GM18508 (cell line): ENCODE results near the gene CNPY1.
"Not testable (repeated sequence)": the region's sequence is repeated elsewhere in the genome, so short reads cannot be mapped to it uniquely, and the experiment has no call there.

Experiments
- ATAC-seq: cut with Tn5 transposase; IDR thresholded peaks from one replicate; pipeline ENCODE4 v1.9.1; 2021; ENCODE audit warnings: moderate number of reproducible peaks; ENCODE audit not compliant: insufficient read depth, unreplicated experiment

The CNPY1 gene

DNA sequence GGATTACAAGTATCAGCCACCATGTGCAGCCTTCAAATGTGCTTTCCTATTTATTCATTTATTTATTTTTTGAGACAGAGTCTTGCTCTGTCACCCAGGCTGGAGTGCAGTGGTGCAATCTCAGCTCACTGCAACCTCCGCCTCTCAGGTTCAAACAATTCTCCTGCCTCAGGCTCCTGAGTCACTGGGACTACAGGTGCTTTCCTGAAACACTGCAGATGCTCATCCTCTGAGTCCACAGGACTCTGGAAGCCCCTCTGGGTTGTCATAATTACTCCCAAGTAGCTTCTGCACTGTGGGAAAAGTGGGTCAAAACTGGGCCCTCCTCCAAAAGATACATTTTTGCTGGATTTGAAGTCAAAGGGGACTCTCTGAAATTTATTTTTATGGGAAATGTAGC, at the start of gene CNPY1:
CNPY1 (minus strand) TSS at position 111 of the 400 bp plus-strand sequence. CDS start 630 bp downstream, outside the sequence.
- ATAC-seq, result not testable (repeated sequence)

DNA sequence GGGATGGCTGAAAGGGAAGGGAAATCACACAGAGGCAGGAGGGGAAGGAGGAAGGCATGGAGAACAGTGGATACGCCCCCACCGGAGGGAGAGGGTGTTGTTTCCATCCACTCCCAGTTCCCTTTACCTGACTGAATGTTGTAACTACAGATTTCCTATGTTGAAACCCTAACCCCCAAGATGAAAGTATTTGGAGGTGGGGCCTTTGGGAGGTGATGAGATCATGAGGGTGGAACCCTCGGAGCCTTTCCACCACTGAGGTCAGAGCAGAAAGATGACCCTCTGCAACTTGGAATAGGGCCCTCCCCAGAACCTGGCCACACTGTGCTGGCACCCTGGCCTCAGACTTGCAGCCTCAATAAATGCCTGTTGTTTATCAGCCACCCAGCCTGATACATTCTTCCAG, 48.6 kb upstream of the CNPY1 start:
- ATAC-seq, result no peak

DNA sequence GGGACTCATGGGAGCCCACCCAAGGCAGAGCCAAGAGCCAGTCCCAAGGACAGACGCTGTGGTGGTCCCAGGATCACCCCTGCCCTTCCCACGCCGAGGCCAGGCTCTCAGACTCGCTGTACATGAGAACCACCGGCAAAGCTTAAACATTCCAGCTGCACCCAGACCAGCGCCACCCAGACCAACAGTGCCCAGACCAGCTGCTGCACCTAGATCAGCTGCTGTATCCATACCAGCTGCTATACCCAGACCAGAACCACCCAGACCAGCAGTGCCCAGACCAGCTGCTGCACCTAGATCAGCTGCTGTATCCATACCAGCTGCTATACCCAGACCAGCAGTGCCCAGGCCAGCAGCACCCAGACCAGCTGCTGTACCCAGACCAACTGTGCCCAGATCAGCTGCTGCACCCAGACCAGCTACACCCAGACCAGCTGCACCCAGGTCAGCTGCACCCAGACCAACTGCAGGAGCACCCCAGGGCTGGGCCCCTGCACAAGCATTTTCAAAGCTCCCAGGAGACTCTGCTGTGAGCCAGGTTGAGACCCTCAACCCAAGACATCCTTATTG, 47.9 kb upstream of the CNPY1 start:
- ATAC-seq, result no peak

DNA sequence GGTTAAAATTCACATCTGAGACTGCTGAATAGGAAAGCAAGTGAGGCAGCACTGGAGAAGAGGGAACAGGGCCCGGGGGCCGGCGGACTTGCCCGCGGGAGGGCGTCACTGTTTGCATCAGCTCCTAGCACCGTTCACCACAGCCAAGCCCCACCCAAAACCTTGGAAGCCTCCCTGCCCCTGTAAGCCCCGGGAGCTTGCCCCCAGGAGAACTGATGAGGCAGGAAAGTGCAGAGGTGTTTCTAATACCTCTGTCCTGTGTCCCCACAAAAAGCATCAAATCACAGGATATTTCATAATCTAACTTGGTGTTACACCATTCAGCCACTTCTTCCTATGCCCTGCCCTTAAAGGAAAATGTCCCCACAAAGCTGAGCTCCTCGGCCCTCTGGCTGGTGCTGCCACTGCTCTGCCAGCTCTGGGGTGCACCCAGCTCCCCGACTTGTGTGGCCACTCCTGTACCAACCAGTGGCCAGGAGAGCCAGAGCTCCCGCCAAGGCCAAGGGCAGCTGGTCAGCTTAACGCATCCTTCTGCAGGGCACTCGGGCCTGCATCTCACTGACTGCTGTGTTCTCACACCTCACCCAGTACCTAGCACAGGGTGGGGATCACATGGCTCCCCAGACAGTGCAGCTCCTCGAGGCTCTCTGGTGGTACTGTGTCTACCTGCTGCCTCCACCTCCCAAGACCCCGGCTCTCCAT, 47.3 kb upstream of the CNPY1 start:
- no peak for ATAC-seq

DNA sequence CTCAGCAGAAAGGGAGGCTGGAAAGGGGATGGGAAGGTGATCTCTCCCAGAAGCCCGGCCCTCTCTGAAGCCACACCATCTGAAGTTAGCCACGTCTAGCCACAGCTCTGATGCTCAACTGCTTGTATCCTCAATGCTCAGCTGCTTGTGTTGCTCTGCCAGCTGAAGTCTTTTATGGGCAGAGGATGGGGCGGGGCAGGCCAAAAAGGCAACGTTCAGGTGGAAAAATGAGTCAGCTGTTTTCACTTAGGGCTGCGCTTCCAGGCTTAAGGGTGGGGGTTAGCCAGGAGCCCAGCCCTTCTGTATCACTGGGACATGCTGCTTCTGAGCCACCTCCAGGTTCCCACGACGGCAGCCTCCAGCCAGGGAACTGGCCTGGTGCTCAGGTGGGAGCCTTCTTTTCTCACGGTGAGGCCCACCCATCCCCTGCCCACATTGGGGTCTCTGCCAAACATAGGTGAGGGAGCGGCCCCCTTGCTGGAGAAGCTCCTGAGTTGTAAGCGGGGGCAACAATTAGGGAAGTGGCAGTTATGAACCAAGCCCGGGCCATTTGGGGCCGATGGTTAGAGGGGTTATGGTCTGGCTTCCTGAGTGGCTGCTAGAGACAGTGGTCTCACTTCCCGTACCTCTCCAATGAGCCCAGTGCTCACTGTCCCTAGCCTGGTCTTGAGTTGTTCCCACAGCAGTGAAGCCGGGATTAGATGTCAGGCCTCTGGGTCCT, 44.9 kb upstream of the CNPY1 start:
- ATAC-seq, result no peak

DNA sequence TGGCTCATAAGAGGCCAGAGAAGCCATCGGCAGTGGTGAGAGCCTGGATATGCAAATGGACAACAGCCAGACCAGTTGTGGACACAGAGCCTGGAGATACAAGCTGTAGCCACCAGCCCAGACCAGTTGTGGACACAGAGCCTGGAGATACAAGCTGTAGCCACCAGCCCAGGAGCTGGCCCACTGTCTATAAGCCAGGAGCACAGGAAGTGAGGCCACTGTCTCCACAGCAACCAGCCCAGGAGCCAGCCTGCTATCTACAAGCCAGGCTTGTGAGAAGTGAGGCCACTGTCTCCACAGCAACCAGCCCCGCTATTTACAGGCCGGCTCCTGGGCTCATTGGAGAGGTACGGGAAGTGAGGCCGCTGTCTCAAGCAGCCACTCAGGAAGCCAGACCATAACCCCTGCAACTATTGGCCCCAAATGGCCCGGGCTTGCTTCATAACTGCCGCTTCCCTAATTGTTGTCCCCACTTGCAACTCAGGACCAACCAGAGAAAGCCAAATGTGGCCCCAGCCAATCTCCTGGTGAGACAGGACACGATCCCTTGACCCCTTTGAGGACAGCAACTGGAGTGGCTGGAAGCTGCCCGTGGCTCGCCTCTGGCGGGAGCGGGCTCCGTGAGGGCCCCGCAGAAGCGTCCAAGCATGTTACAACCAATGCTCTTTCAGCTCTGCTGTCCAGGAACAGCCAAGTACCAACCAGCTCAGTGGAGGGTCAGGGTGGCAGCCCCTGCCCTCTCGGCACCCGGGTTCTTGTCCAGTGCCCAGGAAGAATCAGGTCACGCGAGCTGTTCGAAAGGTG, 44.1 kb upstream of the CNPY1 start:
- ATAC-seq, result no peak

DNA sequence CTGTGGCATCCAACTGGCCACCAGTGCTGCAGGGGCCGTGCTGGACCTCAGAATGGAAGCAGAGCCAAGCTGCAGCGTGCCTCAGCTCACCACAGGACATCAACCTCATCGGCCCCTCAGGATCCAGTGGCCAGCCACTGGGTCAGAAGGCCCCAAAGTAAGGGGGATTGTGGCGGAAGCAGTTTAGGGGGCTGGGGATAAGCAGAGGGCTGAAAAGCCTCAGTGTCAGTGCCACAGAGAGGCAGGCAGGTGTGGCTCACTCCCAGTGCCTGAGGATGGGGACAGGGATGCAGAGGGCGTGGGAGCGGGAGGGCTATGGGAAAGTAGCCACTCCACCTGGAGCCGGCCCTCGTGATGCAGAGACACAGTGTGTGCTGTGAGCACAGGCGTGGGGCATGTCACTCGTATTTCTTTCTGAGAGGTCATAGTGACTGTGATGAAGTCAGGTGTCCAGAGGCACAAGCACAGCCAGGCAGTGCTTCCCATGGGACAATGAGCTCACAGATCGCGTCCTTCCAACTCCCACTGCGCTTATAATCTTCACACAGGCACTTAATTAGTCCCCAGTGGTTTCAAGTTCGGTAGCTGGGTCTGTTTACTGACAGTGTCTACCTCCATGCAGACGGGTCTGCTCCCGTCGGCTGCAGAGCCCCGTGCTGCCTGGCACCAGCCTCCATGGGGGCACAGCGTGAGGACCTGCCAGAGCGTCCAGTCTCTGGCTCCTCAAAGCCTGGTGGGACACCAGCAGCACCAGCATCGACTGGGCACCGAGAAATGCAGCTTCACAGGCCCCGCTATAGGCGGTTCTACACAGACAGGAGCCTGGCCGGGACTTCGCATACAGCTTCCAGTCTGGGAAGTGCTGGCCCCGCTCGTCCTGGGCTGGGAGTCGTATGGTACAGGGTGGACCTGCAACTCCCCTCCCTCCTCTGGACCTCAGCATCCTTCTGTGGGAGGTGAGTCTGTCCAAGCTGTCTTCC, 42.9 kb upstream of the CNPY1 start:
- ATAC-seq, result no peak

DNA sequence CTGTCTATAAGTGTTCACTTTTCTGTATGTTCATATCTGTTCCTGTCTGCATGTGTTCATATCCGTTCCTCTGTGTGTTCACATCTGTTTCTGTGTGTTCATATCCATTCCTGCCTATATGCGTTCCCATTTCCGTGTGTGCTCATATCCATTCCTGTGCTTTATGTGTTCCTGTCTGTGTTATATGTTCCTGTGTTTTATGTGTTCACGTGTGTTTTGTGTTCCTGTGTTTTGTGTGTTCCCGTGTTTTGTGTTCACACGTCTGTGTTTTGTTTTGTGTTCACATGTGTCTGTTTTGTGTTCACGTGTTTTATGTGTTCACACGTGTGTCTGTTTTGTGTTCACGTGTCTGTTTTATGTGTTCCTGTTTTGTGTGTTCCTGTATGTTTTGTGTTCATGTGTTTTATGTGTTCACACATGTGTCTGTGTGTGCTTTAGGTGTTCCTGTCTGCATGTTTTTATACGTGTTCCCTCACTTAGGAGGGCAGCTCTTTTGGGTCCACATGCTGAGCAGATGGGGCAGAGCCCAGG, 42.2 kb upstream of the CNPY1 start:
- no peak for ATAC-seq

DNA sequence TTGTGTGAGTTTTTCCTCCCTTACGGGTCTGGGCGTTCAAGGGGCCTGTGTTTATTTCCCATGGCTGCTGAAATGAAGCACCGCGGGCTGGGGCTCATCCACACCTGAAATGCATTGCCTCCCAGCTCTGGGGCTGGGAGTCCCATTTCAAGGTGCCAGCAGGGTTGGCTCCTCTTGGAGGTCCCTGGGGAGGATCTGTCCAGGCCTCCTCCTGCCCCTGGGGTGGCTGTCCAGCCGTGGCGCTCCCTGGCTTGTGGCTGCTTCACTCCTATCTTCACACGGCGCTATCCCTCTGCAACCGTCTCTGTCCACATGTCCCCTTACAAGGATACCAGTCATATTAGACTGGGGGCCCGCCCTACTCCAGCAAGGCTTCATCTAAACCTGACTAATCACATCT, 41.1 kb upstream of the CNPY1 start:
- ATAC-seq, result no peak

DNA sequence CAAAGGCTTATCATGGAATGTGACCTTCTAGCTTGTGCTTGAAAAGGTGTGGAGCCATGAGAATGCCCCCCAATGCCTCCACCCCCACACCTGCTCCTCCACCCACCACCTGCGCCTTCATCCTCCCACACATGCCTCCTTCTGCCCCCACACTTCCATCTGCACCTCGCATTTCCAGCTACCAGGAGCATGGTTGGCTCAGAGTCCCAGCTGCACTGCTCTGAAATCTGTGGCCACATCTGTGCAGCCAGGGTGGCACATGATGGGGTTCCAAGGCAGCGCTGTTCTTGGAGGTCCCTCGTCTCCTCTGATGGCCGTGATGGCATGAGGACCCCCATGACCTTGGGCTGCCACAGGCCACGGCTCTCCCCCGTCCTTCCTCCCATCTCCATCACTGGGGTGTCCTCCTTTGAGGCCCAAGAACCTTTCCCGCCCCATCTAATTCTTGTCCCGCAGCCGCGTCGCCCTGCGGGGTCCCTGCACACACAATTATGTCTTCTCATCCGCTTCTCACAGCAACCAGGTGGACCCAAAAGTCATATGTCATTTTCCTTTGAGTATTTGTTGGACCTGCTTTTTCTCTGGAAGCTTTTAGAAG, 40.6 kb upstream of the CNPY1 start:
- no peak for ATAC-seq

DNA sequence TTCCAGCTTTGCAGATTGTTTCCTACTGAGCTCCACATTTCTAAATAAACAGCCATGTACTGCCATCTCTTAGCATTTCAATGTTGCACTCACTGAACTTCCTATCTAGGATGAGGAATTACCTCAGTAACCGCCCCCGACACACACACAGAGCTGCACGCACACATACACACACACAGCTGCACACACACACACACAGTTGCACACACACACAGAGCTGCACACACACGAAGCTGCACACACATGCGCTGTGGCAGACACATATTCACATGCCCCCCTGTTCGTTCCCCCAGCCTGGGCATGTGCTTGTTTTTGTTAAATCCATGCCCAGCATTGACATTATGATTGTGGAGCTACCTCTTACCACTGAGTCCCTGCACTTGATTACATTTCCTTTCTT, 39.6 kb upstream of the CNPY1 start:
- ATAC-seq, result no peak

DNA sequence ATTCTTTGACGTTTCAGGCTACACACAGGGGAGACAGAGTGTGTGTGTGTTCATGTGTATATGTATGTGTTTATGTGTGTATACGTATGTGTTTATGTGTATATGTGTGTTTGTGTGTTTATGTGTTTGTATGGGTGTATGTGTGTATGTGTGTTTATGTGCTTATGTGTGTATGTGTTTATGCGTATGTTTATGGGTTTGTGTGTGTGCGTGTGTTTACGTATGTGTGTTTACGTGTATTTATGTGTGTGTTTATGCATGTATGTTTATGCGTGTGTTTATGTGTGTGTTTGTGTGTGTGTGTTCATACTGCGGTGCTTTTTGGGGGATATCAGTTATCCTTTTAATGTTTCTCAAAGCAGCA, 39.2 kb upstream of the CNPY1 start:
- no peak for ATAC-seq

DNA sequence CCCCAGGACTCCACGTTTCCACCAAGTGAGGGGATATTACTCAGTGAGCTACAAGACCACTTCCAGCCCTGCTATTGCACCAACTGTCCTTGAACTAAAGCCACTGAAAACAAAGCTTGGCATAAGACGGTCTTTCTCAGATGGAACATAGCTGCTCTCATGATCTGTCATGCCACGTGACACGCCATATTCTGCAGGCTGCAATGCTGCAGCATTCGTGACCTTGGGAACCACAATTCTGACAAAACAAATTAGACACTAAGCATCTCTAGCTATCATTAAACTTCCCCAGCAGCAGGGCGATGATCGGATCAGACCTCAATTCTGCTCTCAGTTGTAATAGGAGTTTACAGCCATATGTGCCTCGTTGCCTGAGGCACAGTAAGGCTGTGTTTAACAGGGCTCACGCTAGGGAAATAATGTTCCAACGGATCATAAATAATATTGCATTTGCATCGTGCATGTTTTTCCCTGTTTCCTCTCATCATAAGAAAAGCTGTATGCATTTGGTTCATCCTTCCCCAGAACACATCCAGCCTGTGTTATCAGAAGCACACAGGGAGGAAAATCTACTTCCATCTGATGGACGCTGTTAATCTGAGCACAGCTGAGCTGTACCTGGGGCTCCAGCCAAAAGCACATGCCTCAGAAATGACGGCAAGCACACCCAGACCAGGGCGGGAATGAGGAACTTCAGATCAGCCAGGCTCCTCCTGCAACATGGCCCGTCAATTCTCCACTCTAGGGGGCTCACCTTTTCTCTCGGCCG, 38.6 kb upstream of the CNPY1 start:
- ATAC-seq, result no peak

DNA sequence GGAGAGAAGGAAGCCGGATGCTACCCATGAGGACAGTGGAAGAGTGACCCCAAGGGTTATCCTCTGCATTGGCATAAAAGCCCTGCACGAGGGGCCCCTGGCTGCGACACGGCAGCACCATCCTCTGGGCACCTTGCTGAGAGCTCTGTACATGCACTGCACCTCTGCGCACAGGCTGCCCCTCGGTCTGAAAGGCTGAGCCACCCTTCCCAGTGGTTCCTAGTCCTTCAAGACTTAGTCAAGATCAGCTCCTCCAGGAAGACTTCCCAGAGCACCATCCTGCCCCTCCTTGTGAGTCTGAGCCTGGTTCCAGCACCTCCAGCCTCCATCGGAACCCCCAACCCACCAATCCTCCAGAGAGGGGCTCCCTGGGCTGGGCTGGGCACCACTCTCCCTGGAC, 37.9 kb upstream of the CNPY1 start:
- no peak for ATAC-seq

DNA sequence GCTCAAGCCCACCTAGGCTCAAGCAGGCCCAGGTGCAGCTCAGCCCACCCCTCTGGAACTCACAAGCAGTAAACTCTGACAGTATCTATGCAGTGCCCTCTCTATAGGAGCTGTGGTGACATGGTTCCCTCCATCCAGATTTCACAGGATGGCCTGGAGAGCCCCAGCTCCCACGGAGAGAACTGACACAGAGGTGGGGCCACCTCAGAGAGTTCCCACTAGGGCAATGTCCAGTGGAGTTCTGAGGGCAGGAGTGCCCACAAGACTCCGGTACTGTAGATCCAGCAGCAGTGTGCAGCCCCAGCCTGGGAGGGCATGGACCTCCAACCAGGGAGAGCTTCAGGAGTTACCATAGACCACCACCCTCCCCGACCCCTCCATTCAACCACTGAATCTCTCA, 37.3 kb upstream of the CNPY1 start:
- ATAC-seq, result no peak

DNA sequence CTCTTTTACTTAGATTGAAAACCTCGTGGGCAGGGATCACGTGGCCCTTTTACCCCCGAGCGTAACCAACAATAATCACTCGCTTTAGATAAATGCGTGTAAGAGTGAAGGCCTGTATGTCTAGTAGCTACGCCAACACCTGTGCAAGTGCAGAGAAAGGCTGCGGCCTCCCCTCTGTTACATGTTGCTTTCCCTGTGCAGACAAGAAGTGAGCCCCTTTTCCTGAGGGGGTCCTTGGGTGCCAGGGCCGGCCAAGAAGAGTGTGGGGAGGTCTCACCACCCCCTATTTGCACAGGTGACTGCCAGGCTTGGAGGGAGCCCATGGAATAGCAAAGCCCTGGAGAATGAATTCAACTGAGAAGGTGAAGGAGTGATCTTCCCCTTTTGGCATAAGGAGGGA, 35.6 kb upstream of the CNPY1 start:
- ATAC-seq, result no peak

DNA sequence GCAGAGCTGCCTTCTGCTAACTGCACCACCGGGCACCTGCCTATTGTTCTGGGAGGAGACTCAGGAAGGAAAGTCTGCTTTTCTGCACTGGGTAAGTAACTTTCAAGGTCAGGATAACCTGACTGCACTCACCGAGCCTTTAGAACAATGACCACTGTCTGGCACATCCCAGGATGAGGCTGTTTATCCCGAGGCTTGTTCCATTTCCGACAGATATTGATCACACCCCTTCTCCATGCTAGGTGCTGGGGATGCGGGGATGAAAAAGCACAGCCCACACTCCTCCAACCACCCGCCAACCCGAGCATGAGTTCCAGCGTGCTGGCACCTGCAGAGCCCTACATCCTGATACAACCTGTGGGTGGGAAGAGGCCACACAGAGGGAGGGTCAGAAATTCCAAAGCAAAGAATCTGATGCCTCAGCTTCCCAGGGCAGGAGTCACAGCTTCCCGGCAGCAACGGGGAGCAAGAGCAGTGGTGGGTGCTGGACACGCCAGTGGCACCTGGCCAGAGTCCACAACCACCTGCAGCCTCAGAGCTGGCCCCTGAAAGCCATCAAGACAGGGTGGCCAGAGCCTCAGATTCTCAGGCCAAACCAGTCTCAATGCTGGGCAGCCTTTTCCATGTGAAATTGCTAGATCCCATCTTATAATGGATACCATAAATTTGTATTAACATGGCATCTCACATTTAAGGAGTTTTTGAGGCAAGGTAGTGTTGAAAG, 34.9 kb upstream of the CNPY1 start:
- no peak for ATAC-seq

DNA sequence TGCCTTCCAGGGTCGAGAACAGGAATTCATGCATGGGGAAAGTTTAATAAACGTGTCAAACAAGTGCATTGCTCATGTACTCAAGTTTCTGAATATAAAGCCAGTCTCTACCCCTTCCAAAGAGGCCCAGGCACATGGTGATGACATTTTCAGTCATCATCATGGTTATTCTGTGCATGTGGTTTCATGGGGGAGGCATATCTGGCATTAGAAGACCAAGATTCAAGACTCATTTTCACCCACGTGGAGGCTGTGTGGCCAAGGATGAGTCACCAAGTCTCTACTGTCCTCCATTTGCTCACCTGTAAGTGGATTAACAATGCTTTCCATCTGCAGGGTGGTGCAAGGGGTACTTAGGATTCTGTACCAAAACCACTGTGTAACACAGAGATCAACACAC, 34.0 kb upstream of the CNPY1 start:
- ATAC-seq, result no peak
